ENCODE data around the gene ACP6. TPM values are rescaled to one million over a fixed set of nuclear protein-coding genes. Genes with fewer than 3 reads are reported as not detected.

ACP6 gene
- total RNA-seq, 2 donors from 2014 or later, result 10.8 to 11.4 TPM

DNA sequence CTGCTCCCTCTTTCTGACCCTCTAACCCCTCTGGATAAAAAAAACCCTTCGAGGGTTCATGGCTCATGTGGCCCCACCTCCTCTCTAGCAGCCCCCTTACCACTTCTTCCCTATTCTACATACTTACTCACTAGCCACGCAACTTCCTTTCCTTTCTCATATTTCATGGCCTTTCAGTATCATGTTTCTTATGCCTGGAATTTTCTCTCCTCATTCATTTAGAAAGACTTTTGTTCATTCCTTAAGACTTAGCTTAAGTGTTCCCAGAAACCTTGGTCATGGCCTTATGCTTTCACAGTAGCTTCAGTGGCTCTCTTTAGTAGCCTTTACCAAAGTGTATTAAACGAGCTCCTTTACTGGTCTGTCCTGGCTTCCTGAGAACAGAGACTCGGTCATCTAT lies 6.1 kb downstream of the ACP6 start:
- TF ChIP-seq, protein P1, sequence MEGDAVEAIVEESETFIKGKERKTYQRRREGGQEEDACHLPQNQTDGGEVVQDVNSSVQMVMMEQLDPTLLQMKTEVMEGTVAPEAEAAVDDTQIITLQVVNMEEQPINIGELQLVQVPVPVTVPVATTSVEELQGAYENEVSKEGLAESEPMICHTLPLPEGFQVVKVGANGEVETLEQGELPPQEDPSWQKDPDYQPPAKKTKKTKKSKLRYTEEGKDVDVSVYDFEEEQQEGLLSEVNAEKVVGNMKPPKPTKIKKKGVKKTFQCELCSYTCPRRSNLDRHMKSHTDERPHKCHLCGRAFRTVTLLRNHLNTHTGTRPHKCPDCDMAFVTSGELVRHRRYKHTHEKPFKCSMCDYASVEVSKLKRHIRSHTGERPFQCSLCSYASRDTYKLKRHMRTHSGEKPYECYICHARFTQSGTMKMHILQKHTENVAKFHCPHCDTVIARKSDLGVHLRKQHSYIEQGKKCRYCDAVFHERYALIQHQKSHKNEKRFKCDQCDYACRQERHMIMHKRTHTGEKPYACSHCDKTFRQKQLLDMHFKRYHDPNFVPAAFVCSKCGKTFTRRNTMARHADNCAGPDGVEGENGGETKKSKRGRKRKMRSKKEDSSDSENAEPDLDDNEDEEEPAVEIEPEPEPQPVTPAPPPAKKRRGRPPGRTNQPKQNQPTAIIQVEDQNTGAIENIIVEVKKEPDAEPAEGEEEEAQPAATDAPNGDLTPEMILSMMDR (IDR thresholded peaks at IDR 0.05), result no peak
- Histone ChIP-seq H3K27ac (no peak overlapping the region), H3K27me3 (replicated peaks; ENCODE audit: insufficient read depth) (no peaks in the 10 kb centered on the region), H3K36me3 (peaks cover 4% of the 10 kb centered on the region), H3K4me3 (no peak overlapping the region), H3K4me1 (ENCODE audit: control insufficient read depth in 1 of 2, low read depth in 2 of 2) (peaks cover 6 to 12% of the 10 kb centered on the region in 2 donors), H3K9me3 (peaks cover 4% of the 10 kb centered on the region)
- ATAC-seq (ENCODE audit: insufficient number of reproducible peaks, low FRiP score, low read depth), result no peak
- DNase-seq (ENCODE audit: low spot score), result no peak

DNA sequence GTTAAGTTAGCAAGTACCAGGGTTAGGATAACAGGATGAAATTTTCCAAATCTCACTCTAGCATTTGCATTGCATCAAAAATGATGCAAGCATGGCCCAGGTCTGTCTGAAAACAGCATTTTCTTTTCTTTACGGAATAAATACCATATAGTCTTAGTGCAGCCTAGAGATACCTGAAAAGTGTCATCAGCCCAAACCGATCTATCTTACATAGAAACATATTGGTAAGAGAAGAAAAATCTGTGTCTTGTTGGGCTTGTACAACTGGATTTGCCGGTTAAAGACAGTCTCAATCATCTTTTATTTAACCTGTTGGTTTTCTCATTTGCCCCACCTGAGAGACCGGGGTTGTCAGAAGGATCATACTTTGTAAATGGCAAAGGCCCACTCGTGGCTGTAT lies 15.8 kb downstream of the ACP6 start:
- Histone ChIP-seq H3K4me1 (ENCODE audit: control insufficient read depth in 1 of 2, low read depth in 2 of 2) (no peaks in the 10 kb centered on the region), H3K36me3 (peaks cover 21% of the 10 kb centered on the region), H3K4me3 (no peak overlapping the region), H3K27ac (no peak overlapping the region), H3K27me3 (replicated peaks; ENCODE audit: insufficient read depth) (no peaks in the 10 kb centered on the region), H3K9me3 (no peaks in the 10 kb centered on the region)
- ATAC-seq (ENCODE audit: insufficient number of reproducible peaks, low FRiP score, low read depth) (no peak), DNase-seq (ENCODE audit: low spot score) (no peak)
- TF ChIP-seq, protein P1 (IDR thresholded peaks at IDR 0.05), result no peak

DNA sequence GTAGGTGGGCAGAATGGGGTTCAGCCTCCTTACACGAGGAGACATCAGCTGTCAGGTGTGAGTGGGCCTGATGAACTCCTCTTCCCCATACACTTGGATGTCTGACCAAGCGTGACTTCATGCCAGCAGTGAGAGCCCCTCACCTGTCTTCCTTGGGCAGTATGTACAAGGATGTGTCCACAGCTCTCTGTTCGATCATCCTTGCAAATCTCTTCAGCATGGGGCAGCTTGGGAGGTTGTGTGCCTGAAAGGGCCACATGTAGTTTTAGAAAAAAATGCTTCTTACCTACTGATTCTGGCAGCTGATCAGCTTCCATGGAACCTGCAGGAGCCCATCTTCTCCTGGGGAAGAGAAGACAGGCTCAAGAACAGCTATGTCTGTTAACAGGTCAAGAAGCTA lies 18.0 kb downstream of the ACP6 start:
- no peaks in the 10 kb centered on the region for H3K27me3 ChIP-seq (replicated peaks; ENCODE audit: insufficient read depth)
- no peak overlapping the region for H3K4me3 ChIP-seq
- TF ChIP-seq, protein P1 (IDR thresholded peaks at IDR 0.05), result no peak
- H3K9me3 ChIP-seq, result no peaks in the 10 kb centered on the region
- no peak for ATAC-seq (ENCODE audit: insufficient number of reproducible peaks, low FRiP score, low read depth)
- DNase-seq (ENCODE audit: low spot score), result no peak
- no peaks in the 10 kb centered on the region for H3K4me1 ChIP-seq (ENCODE audit: control insufficient read depth in 1 of 2, low read depth in 2 of 2)
- no peak overlapping the region for H3K27ac ChIP-seq
- peaks cover 8% of the 10 kb centered on the region for H3K36me3 ChIP-seq

DNA sequence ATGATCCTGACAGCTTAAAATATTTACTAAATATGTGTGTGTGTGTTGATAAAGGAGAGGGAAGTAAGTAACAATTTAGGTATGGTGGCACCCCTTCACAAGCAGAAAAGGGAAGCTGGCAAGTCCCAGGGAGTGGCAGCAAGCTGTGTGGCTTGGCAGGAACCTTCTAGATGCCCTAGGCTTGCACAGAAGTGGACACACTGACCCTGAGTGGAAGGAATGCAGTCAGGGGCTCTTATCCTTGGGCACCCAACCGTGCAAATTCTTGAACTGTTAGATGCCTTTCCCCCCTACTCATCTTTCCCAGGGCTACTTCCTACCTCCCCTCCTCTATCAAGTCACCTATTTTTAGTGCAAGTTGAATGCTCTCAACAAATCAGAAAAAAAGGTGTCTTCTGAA lies 18.9 kb downstream of the ACP6 start:
- peaks cover 8% of the 10 kb centered on the region for H3K36me3 ChIP-seq
- H3K4me1 ChIP-seq (ENCODE audit: control insufficient read depth in 1 of 2, low read depth in 2 of 2), result no peaks in the 10 kb centered on the region
- H3K4me3 ChIP-seq, result no peak overlapping the region
- no peak for ATAC-seq (ENCODE audit: insufficient number of reproducible peaks, low FRiP score, low read depth)
- TF ChIP-seq, protein P1 (IDR thresholded peaks at IDR 0.05), result no peak
- H3K27ac ChIP-seq, result no peak overlapping the region
- DNase-seq (ENCODE audit: low spot score), result no peak
- H3K27me3 ChIP-seq (replicated peaks; ENCODE audit: insufficient read depth), result no peaks in the 10 kb centered on the region
- no peaks in the 10 kb centered on the region for H3K9me3 ChIP-seq

DNA sequence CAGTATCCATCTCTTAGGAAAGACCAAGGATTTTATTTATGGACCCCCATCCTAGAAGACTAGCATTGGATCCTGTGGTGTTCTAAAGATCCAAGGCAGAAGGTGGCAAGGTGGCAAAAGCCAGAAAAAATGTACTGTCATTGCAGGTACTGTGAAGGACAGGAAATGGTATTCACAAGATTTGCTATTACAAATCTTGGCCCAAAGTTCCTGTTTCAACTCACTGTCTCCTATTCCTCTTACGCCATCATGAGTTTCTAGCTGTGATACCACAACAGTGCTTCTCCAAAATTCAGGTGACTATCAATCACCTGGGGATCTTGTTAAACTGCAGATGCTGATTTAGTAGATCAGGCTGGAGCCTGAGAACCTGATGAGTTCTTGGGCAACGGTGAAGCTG lies 21.4 kb downstream of the ACP6 start:
- Histone ChIP-seq H3K4me1 (ENCODE audit: control insufficient read depth in 1 of 2, low read depth in 2 of 2) (no peaks in the 10 kb centered on the region), H3K27ac (no peak overlapping the region), H3K36me3 (peaks cover 11% of the 10 kb centered on the region), H3K27me3 (replicated peaks; ENCODE audit: insufficient read depth) (no peaks in the 10 kb centered on the region), H3K4me3 (no peak overlapping the region), H3K9me3 (no peaks in the 10 kb centered on the region)
- ATAC-seq (ENCODE audit: insufficient number of reproducible peaks, low FRiP score, low read depth) (no peak), DNase-seq (ENCODE audit: low spot score) (no peak)
- TF ChIP-seq, protein P1 (IDR thresholded peaks at IDR 0.05), result no peak

All from thoracic aorta (tissue), 2 donors.